Breast epithelium (tissue), 3 donors: ENCODE data around the gene HNRNPA1.

Experiments used
- POLR2A ChIP-seq: fragments of 450-650 bp; IDR thresholded peaks from one replicate; pipeline ENCODE4 v1.6.1; 2016; ENCODE audit warnings: antibody characterized with exemption, mild to moderate bottlenecking, moderate library complexity
- POLR2AphosphoS5 ChIP-seq, 3 donors: sonication (generic); formaldehyde crosslinking; IDR thresholded peaks; one replicate each; pipeline ENCODE4 v1.6.1; 2017; ENCODE audit warnings: antibody characterized with exemption in 3 of 3
- TF ChIP-seq, protein P1 (sequence below), 3 donors: fragments of 450-650 bp; IDR thresholded peaks; one replicate each; pipeline ENCODE4 v1.5.1; 2016 to 2017; ENCODE audit warnings: antibody characterized with exemption in 3 of 3, mild to moderate bottlenecking in 3 of 3, moderate library complexity in 3 of 3

GRCh38 chr12:54321363-54321762 lies 40.8 kb downstream of the HNRNPA1 start:
- TF ChIP-seq POLR2AphosphoS5 (IDR thresholded peaks at IDR 0.05) (no peak), POLR2A (no peak)
- TF ChIP-seq, protein P1, sequence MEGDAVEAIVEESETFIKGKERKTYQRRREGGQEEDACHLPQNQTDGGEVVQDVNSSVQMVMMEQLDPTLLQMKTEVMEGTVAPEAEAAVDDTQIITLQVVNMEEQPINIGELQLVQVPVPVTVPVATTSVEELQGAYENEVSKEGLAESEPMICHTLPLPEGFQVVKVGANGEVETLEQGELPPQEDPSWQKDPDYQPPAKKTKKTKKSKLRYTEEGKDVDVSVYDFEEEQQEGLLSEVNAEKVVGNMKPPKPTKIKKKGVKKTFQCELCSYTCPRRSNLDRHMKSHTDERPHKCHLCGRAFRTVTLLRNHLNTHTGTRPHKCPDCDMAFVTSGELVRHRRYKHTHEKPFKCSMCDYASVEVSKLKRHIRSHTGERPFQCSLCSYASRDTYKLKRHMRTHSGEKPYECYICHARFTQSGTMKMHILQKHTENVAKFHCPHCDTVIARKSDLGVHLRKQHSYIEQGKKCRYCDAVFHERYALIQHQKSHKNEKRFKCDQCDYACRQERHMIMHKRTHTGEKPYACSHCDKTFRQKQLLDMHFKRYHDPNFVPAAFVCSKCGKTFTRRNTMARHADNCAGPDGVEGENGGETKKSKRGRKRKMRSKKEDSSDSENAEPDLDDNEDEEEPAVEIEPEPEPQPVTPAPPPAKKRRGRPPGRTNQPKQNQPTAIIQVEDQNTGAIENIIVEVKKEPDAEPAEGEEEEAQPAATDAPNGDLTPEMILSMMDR (IDR thresholded peaks at IDR 0.05), result no peak
